HG03196 (cell line): ENCODE results near the gene SYCP2L.
A peak's percentile ranks its signal among the peaks of the same experiment; 100 is the strongest.
"Not testable (repeated sequence)": the region's sequence is repeated elsewhere in the genome, so short reads cannot be mapped to it uniquely, and the experiment has no call there.

Experiments
- ATAC-seq: cut with Tn5 transposase; IDR thresholded peaks from one replicate; pipeline ENCODE4 v1.9.1; 2021; ENCODE audit not compliant: unreplicated experiment

SYCP2L gene

DNA sequence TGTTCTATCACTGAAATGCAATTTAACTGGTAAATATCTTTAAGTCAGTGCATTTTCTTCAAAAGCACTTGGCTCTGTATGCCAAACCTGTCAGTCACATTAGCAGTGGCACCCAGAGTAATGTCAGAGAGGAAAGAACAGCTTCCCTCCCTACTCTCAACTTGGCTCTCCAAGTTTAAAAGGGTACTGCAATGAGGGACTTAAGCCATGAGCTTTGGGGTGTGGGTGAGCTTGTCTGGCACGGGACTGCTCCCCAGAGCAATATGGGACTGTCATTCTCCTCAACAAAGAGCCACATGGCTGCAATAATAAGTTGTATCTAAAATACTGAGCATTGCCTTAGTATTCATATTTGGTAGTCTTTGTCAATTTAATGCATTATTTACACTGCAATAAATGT, 9.0 kb upstream of the SYCP2L start:
- no peak for ATAC-seq

- ATAC-seq, result no peak
Observed at GRCh38 chr6:10880366-10880765, 6.5 kb upstream of the SYCP2L start.

DNA sequence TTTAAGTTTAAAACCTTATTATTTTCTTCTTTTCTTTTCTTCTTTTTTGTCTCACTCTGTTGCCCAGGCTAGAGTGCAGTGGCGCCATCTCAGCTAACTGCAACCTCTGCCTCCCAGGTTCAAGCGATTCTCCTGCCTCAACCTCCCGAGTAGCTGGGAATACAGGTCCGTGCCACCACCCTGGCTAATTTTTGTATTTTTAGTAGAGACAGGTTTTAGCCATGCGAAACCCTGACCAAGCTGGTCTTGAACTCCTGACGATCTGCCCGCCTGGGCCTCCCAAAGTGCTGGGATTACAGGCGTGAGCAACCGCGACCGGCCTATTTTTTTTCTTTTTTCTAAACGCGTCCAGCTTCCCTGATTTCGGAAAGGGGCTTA, 4.6 kb upstream of the SYCP2L start:
- not testable (repeated sequence) for ATAC-seq

GRCh38 chr6:10882657-10883171, 4.1 kb upstream of the SYCP2L start:
- no peak for ATAC-seq

DNA sequence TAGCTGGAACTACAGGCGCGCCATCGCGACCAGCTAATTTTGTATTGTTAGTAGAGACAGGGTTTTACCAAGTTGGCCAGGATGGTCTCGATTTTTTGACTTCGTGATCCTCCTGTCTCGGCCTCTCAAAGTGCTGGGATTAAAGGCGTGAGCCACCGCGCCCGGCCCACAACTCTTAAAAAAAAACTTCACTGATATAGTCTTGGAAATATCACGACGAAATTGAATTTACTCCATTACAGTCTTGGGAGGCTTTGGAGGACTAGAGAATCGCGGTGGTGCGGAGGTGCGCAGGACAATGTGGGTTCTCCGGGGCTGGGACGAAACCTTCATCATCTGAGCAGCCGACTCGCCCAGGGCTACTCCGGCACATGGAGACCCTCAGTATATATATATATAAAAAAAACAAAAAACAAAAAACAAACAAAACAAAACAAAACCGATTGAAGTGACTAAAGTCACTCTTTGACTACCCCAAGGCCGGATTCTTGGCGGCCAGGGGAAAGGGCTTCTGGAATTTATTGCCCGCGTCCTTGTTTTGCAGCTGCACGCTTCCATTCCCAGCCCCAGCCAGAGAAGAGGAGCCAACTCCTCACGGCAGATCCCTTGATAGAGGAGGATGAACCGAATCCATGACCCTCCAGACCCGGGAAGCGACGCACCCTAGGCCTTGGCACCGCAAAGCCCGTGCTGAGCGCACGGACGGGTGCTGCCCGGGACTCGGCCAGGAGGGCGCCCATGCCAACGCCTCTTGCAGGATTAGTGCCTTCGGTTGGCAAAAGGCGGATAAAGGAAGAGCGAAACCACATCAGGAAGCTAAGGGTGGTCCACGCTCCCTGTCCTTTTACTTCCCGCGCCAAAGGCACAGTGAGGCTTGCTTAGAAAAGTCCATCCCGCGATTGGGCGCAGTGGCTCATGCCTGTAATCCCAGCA, 3.3 kb upstream of the SYCP2L start:
- ATAC-seq, result no peak

GRCh38 chr6:10884245-10884972, 2.4 kb upstream of the SYCP2L start:
- ATAC-seq, result no peak

DNA sequence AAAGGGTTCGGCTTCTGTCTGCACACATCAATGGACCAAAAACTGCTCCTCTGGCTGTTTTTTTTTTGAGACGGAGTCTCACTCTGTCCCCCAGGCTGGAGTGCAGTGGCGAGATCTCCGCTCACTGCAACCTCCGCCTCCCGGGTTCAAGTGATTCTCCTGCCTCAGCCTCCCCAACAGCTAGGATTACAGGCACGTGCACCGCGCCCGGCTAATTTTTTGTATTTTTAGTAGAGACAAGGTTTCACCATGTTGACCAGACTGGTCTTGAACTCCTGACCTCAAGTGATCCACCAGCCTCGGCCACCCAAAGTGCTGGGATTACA, 524 bp upstream of the SYCP2L start:
- not testable (repeated sequence) for ATAC-seq

DNA sequence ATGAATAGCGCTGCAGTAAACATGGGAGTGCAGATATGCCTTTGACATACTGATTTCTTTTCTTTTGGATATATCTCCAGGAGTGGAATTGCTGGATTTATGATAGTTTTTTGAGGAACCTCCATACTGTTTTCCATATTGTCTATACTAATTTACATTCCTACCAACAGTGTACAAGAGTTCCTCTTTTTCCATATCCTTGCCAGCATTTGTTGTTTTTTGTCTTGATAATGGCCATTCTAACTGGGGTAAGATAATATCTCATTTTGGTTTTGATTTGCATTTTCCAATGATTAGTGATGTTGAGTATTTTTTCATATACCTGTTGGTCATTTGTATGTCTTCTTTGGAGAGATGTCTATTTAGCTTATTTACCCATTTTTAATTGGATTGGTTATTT, 3.3 kb downstream of the SYCP2L start:
- ATAC-seq, result no peak

DNA sequence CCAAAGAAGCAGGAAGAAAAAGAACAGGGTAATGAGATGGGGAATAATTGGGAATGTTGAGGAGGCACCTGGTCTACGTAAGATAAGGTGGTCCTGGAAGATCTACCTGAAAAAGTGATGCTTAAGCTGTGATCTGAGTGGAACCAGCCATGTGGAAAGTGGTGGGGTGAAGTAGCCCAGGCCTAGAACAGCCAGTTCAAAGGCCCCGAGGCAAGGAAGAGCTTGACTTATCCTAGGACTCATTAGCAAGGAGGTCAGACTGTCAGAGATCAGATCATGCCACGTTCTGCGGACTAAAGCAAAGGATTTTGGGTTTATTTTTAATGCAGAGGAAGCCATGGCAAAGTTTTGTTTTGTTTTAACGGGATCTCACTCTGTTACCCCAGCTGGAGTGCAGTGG, 5.1 kb downstream of the SYCP2L start:
- no peak for ATAC-seq

DNA sequence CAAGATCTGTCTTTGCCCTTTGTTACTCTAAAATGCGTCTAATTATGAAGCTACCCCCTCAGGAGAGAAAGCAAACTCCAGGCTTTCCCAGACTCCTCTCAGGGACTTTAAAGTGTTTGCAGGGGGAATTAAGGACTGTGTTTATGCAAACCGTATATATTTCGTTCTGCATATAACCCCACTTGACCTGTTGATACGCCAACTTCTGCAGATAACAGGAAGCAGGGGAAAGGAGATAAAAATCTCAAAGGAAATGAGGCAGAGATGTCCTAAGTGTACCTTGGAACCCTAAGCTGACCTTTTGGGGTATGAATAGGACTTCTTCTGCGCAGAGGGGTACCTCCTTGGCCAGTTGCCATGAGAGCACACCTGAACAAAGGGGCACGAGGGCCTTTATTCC, 8.1 kb downstream of the SYCP2L start:
- no peak for ATAC-seq

- ATAC-seq, result no peak
Observed at GRCh38 chr6:10896691-10897090, 9.8 kb downstream of the SYCP2L start.

DNA sequence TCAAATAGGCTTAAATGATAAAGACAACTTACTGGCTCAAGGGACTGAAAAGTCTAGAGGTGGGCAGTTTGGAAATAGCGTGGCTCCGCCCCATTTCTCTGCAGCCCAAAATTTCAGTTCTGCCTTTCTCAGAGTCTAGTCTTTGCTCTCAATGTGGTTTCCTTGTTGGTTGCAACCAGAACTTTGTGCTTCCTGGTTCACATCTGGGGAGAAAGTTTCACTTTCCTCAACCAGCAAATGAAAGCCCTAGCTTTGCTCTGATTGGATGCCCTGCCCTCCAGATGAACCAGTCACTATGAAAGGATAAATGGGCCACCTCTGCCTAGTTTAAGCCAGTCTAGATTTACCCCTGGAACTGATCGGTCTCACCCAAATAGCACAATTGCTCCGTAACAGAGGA, 14.9 kb downstream of the SYCP2L start:
- ATAC-seq, result peak; percentile 95

DNA sequence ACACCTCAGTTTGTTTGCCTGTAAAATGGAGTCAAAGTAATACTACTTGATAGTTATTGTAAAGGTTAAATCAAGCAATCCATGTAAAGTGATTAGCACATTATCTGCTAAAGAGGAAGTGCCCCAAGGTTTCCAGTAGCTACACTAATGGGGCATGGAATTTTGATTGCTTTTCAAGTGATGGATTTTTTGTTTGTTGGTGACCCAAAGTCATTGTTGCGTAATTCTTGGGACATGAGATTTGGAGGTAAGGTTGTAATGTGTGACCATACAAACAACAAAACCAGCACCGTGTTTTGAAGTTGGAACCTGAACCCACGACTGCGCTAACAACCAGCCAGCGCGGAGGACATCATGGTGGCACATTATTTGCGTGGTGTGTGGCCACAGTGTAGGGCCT, 17.2 kb downstream of the SYCP2L start:
- no peak for ATAC-seq

DNA sequence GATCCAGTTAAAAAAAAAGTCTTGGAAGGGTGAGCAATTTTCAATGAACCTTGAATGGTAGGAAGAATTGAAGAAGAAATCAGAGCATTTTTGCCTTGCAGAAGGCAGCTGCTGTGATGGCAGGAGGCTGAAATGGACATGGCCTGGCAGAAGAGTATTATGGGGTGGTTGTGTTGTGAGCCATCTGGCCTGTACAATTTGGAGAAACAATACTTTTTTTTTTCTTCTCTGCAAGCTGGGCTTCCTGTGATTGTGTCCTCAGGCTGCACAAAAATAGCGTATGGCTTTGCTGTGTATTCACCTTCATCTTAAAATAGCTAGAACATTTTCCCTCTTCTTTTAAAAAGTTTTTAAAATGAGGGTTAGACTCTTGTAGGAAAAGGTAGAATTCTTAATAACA, 21.4 kb downstream of the SYCP2L start:
- ATAC-seq, result no peak

DNA sequence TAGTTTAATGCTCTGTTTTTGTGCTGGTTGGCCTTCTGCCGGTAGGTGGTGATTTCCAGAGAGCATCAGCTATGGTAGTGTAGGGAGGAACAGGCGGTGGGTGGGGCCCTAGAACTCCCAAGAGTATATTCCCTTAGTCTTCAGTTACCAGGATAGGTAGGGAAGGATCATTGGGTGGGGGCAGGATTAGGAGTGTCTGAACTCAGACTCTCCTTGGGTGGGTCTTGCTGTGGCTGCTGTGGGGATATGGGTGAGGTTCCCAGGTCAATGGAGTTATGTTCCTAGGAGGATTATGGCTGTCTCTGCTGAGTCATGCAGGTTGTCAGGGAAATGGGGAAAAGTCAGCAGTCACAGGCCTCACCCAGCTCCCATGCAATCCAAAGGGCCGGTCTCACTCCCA, 32.7 kb downstream of the SYCP2L start:
- ATAC-seq, result not testable (repeated sequence)

- ATAC-seq, result no peak
Observed at GRCh38 chr6:10933126-10933525, 46.3 kb downstream of the SYCP2L start.

- ATAC-seq, result no peak
Observed at GRCh38 chr6:10939840-10940239, 53.0 kb downstream of the SYCP2L start.

- ATAC-seq, result no peak
Observed at GRCh38 chr6:10945845-10946244, 59.0 kb downstream of the SYCP2L start.

DNA sequence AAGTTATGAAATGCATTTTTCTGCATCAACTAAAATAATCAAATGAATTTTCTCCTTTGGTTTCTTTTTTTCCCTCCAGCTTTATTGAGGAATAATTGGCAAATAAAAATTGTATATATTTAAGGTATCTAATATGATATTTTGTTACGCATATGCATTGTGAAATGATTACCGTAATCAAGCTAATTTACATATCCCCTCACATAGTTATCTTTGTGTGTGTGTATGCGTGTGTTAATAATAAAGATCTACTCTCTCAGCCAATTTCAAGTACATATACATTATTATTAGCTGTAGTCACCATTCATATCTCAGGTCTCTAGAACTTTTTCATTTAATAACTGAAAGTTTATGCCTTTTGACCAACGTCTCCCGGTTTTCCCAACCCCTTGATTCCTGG, 61.1 kb downstream of the SYCP2L start:
- no peak for ATAC-seq

DNA sequence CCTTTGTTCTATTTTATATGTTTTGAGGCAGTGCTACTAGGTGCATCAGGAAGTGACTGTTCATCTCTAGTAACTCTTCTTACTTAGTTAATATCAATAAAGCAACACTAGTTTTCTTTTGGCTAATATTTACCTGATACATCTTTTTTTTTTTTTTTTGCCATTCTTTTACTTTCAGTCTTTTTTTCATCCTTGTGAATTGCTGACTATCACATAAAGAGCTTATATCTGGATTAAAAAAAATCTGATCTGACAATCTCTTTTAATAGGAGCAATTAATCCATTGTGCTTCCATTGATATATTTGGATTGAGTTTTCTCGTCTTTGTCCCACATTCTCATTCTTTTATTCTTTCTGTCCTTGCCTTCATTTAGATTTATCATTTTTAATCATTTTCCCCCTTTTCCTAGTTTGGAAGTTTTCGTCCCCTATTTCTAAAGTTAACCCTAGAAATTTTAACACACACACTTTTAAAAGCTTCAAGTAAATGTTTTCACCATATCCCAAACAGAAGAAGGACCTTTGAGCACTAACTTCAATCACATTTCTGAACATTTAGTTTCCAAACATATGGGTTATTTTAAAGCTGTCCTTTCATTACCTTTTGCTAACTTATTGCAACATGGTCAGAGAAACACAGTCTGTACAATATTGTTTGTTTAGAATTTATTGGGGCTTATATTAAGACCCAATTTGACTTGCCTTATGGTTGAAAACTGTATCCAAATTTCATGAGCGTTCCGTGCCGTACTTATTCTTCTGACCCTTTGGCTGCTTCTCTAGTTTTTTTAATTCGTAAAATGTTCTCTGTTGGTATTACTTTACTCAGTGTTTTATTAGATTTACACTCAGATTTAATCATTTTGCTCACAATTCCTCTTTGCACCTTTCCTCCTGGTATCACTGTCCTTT, 63.0 kb downstream of the SYCP2L start:
- ATAC-seq, result no peak

- ATAC-seq, result no peak
Observed at GRCh38 chr6:10951675-10952282, 64.9 kb downstream of the SYCP2L start.
